ENCODE results near the gene ZG16. TPM values are rescaled to one million over a fixed set of nuclear protein-coding genes. Genes with fewer than 3 reads are reported as not detected.

ZG16 gene
- total and polyA plus RNA-seq, 2 of the 8 experiments (the other 6 are each of a cell fraction or from before 2014, with no cell fraction given): not detected

- TF ChIP-seq CHD7 (IDR thresholded peaks at IDR 0.05; ENCODE audit: insufficient replicate concordance, low read length): no peak
- peak in 1 of 2 experiments; percentile 47; a peak in 1 of 3 replicates for TF ChIP-seq POLR2A (IDR thresholded peaks at IDR 0.05; ENCODE audit: control extremely low read depth in 1 of 2, low read depth in 2 of 2, low read length in 2 of 2)
- peak; percentile 8 for TF ChIP-seq KDM4A (IDR thresholded peaks at IDR 0.05; ENCODE audit: low read depth, low read length, severe bottlenecking)
- TF ChIP-seq CEBPB (IDR thresholded peaks at IDR 0.05; ENCODE audit: low read depth, low read length): 0 out of 2 replicates have a peak, but pooled peaks have one; percentile 19
- peak in 1 of 2 experiments; percentile 25; a peak in 1 of 4 replicates for TF ChIP-seq SIN3A (conservative IDR thresholded peaks at IDR 0.05 in 1 of 2, IDR thresholded peaks at IDR 0.05 in 1 of 2; ENCODE audit: low read depth in 1 of 2, low read length in 2 of 2)
- TF ChIP-seq CTCF (IDR thresholded peaks at IDR 0.05; ENCODE audit: control extremely low read depth in 1 of 3, insufficient read depth in 1 of 3, low read depth in 1 of 3, low read length in 3 of 3): peak in 1 of 3 experiments; percentile 39; a peak in 1 of 4 replicates
Observed at GRCh38 chr16:29816694-29817441, 38.8 kb downstream of the ZG16 start (continued).
